DND-41 (cell line): ENCODE results near the gene AMER2.

Experiments used
- ATAC-seq: fragments of 200-7000 bp; cut with Tn5 transposase; 3 replicates; pipeline ENCODE4 v1.9.1; 2021; ENCODE audit warnings: low read depth; ENCODE audit not compliant: insufficient read depth
- DNase-seq: peaks from one replicate; pipeline ENCODE4 v3.0.0-alpha.2; 2020
- H2AFZ ChIP-seq: 2 replicates; pipeline ENCODE4 v1.6.0; 2012; ENCODE audit warnings: low read depth, low read length
- H3K27ac ChIP-seq: 2 replicates; pipeline ENCODE4 v1.5.1; 2012; ENCODE audit warnings: low read length, inconsistent platforms
- H3K27me3 ChIP-seq: fragments of 200-600 bp; sonication (generic); 2 replicates; pipeline ENCODE4 v1.6.0; 2012; ENCODE audit warnings: low read length, mild to moderate bottlenecking, inconsistent platforms; ENCODE audit not compliant: insufficient read depth, poor library complexity
- H3K36me3 ChIP-seq: 2 replicates; pipeline ENCODE4 v1.5.1; 2012; ENCODE audit warnings: low read length, inconsistent platforms; ENCODE audit not compliant: insufficient read depth
- H3K4me1 ChIP-seq: 2 replicates; pipeline ENCODE4 v1.5.1; 2012; ENCODE audit warnings: mild to moderate bottlenecking, low read length; ENCODE audit not compliant: insufficient read depth
- H3K4me2 ChIP-seq: 2 replicates; pipeline ENCODE4 v1.6.0; 2012; ENCODE audit warnings: mild to moderate bottlenecking, moderate library complexity, low read length, inconsistent platforms; ENCODE audit not compliant: insufficient read depth
- H3K4me3 ChIP-seq, 2 experiments: fragments of 200-600 bp in 1 of 2; shearing (Covaris generic) in 1 of 2; 2 replicates each; pipeline ENCODE4 v1.5.1; 2012 to 2016; ENCODE audit warnings: inconsistent platforms in 2 of 2, low read length in 2 of 2, mild to moderate bottlenecking in 2 of 2, low read depth in 1 of 2, moderate library complexity in 1 of 2
- H3K79me2 ChIP-seq: 2 replicates; pipeline ENCODE4 v1.6.0; 2012; ENCODE audit warnings: low read length, inconsistent platforms; ENCODE audit not compliant: insufficient read depth
- H3K9ac ChIP-seq: 2 replicates; pipeline ENCODE4 v1.6.0; 2012; ENCODE audit warnings: low read depth, mild to moderate bottlenecking, inconsistent platforms, low read length, moderate library complexity
- H3K9me3 ChIP-seq: 2 replicates; pipeline ENCODE4 v1.5.1; 2012; ENCODE audit warnings: low read length, moderate library complexity, mild to moderate bottlenecking, inconsistent platforms; ENCODE audit not compliant: insufficient read depth, severe bottlenecking
- H4K20me1 ChIP-seq: 2 replicates; pipeline ENCODE4 v1.6.0; 2012; ENCODE audit warnings: low read length; ENCODE audit not compliant: insufficient read depth
- EZH2 ChIP-seq: IDR thresholded peaks from 3 replicates; pipeline ENCODE4 v1.6.1; 2012; ENCODE audit warnings: borderline replicate concordance, low read depth, mild to moderate bottlenecking, moderate library complexity, low read length, inconsistent platforms; ENCODE audit not compliant: severe bottlenecking
- TF ChIP-seq, protein P1 (sequence below): IDR thresholded peaks from 2 replicates; pipeline ENCODE4 v1.5.1; 2012; ENCODE audit warnings: borderline replicate concordance, low read length, moderate library complexity, mild to moderate bottlenecking; ENCODE audit not compliant: poor library complexity, severe bottlenecking; ENCODE audit errors: extremely low read depth

Gene AMER2

DNA sequence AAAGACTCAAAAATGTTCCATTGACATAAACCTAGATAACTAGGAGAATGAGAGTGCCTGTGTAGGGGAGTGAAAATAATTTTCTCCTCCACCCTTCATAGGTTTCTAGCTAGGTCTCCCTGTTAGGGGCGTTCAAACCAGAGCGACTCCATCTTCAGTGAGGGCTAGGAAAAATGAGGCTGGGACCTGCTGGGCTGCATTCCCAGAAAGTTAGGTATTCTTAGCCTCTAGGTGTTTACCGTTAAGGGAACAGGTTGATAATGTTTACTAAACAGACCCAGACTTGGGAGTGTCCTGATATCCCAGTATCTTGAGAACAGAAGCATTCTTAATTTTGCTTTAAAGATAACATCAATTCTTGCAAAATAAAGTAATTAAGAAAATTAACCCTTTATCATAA lies 56.0 kb downstream of the AMER2 start:
- DNase-seq (no peak), ATAC-seq (no peak)
- no peaks in the 10 kb centered on the region for H3K9me3 ChIP-seq
- no peaks in the 10 kb centered on the region for H3K36me3 ChIP-seq
- no peaks in the 10 kb centered on the region for H4K20me1 ChIP-seq
- H3K4me2 ChIP-seq: no peak overlapping the region
- no peak overlapping the region for H3K4me3 ChIP-seq
- H3K4me1 ChIP-seq: no peaks in the 10 kb centered on the region
- H3K79me2 ChIP-seq: no peaks in the 10 kb centered on the region
- no peak overlapping the region for H2AFZ ChIP-seq
- no peak overlapping the region for H3K9ac ChIP-seq
- TF ChIP-seq EZH2: no peak
- TF ChIP-seq, protein P1, sequence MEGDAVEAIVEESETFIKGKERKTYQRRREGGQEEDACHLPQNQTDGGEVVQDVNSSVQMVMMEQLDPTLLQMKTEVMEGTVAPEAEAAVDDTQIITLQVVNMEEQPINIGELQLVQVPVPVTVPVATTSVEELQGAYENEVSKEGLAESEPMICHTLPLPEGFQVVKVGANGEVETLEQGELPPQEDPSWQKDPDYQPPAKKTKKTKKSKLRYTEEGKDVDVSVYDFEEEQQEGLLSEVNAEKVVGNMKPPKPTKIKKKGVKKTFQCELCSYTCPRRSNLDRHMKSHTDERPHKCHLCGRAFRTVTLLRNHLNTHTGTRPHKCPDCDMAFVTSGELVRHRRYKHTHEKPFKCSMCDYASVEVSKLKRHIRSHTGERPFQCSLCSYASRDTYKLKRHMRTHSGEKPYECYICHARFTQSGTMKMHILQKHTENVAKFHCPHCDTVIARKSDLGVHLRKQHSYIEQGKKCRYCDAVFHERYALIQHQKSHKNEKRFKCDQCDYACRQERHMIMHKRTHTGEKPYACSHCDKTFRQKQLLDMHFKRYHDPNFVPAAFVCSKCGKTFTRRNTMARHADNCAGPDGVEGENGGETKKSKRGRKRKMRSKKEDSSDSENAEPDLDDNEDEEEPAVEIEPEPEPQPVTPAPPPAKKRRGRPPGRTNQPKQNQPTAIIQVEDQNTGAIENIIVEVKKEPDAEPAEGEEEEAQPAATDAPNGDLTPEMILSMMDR: no peak
- no peak overlapping the region for H3K27ac ChIP-seq
- peaks cover 24% of the 10 kb centered on the region for H3K27me3 ChIP-seq

DNA sequence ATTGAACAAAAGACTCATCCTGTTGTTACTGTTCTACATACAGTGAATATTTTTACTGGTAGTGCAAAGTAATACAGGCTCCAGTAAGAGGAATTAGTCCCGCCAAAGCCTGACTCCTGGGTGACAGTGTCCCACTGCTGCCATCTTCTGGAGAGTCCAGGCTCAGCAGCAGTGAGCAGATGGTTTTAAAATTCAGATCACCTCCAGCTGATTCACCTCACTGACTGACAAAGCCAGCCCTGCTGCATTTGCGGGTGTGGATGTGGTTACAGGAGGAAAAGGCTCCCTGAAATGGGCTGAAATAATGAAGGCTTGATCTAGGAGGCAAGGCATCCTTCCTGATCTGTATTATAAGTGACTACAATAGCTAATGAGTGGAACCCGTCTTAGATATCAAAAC lies 57.9 kb downstream of the AMER2 start:
- ATAC-seq (peak; percentile 95), DNase-seq (peak; percentile 75)
- H3K79me2 ChIP-seq: no peaks in the 10 kb centered on the region
- H3K9me3 ChIP-seq: no peaks in the 10 kb centered on the region
- H3K36me3 ChIP-seq: no peaks in the 10 kb centered on the region
- H3K4me2 ChIP-seq: no peak overlapping the region
- no peaks in the 10 kb centered on the region for H4K20me1 ChIP-seq
- H3K27ac ChIP-seq: no peak overlapping the region
- no peak overlapping the region for H2AFZ ChIP-seq
- no peak overlapping the region for H3K4me3 ChIP-seq
- no peak for TF ChIP-seq EZH2
- TF ChIP-seq, protein P1: peak; percentile 93
- no peaks in the 10 kb centered on the region for H3K4me1 ChIP-seq
- peaks cover 27% of the 10 kb centered on the region for H3K27me3 ChIP-seq
- H3K9ac ChIP-seq: no peak overlapping the region

DNA sequence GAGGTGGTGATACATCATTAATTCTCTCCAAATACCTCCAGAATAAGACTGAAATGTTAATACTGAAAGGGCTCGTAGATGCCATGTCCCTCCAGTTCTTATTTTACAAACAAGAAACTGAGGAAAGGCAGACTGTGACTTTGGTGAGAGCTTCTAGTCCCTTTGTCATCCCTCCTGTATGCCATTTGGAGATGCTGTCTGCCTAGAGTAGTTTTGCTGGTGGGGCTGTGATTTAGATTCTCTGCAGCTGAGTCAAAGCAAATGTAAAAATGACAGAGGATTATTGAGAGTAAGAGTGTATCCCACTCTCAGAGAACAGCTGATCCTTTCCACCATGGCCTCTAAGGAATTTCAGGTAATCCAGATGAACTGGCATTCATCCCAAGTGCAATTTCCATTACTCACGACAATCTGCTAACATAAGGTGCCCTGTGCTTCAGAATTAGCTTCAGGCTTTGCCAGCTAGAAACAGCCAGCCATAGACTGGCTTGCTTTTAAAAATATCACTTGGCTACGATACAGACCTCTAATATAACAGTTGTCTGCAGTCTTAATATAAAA lies 59.3 kb downstream of the AMER2 start:
- Histone ChIP-seq H3K4me3 (no peak overlapping the region), H3K36me3 (no peaks in the 10 kb centered on the region), H3K9ac (no peak overlapping the region), H4K20me1 (no peaks in the 10 kb centered on the region), H3K27ac (no peak overlapping the region), H3K9me3 (no peaks in the 10 kb centered on the region), H3K4me1 (no peaks in the 10 kb centered on the region), H3K27me3 (peaks cover 18% of the 10 kb centered on the region), H2AFZ (no peak overlapping the region), H3K4me2 (no peak overlapping the region), H3K79me2 (no peaks in the 10 kb centered on the region)
- TF ChIP-seq, protein P1: no peak
- TF ChIP-seq EZH2: no peak
- no peak for ATAC-seq
- DNase-seq: no peak
